Tibial nerve (tissue), 4 donors: ENCODE results near the gene GOLT1A.

Experiments
- CTCF ChIP-seq, 5 experiments: fragments of 200-600 bp in 3 of 5; fragments of 450-650 bp in 2 of 5; sonication (generic) in 3 of 5; IDR thresholded peaks; one replicate each; pipeline ENCODE4 v1.5.1; 2016 to 2019; ENCODE audit warnings: antibody characterized with exemption in 5 of 5, mild to moderate bottlenecking in 3 of 5, moderate library complexity in 2 of 5
- EP300 ChIP-seq, 2 donors: sonication (generic); formaldehyde crosslinking; IDR thresholded peaks; one replicate each; pipeline ENCODE4 v1.6.1; 2017; ENCODE audit warnings: antibody characterized with exemption in 2 of 2, mild to moderate bottlenecking in 1 of 2
- POLR2A ChIP-seq, 2 donors: fragments of 450-650 bp; IDR thresholded peaks; one replicate each; pipeline ENCODE4 v1.6.1; 2017; ENCODE audit warnings: antibody characterized with exemption in 2 of 2, mild to moderate bottlenecking in 2 of 2, moderate library complexity in 2 of 2

GRCh38 chr1:204176049-204176448 is 37.7 kb downstream of the GOLT1A start:
- TF ChIP-seq CTCF (IDR thresholded peaks at IDR 0.05), result no peak
- no peak for TF ChIP-seq EP300 (IDR thresholded peaks at IDR 0.05)
- TF ChIP-seq POLR2A (IDR thresholded peaks at IDR 0.05), result no peak
